Measurements from ENCODE around the gene ZSWIM7. TPM values are rescaled to one million over a fixed set of nuclear protein-coding genes. Genes with fewer than 3 reads are reported as not detected.

The ZSWIM7 gene
- total and polyA plus RNA-seq, 2 of the 4 experiments (the other 2 are of a cell fraction), result 6.8 to 12.1 TPM

- Histone ChIP-seq H2BK15ac (ENCODE audit: low read depth, low read length) (no peak overlapping the region), H4K20me1 (ENCODE audit: insufficient read depth, low read length) (peaks cover 4% of the 10 kb centered on the region; the same call in 1 of the 2 replicates), H3K27ac (ENCODE audit: insufficient read depth, low read length) (no peak overlapping the region), H3K4me3 (ENCODE audit: insufficient read depth, low read depth, low read length) (no peak overlapping the region), H2BK120ac (ENCODE audit: low read depth, low read length) (no peak overlapping the region), H3K9me3 (ENCODE audit: control insufficient read depth, insufficient read depth, low read length) (no peaks in the 10 kb centered on the region), H3K14ac (replicated peaks; ENCODE audit: low read depth, low read length) (no peak overlapping the region), H4K8ac (ENCODE audit: low read depth in 2 of 2, low read length in 2 of 2) (no peak overlapping the region), H3K4me1 (ENCODE audit: control insufficient read depth, insufficient read depth, low read length) (peaks cover 14% of the 10 kb centered on the region), H3K27me3 (ENCODE audit: control insufficient read depth, insufficient read depth, low read length) (no peaks in the 10 kb centered on the region), H3K9ac (ENCODE audit: low read depth, low read length) (no peak overlapping the region), H3K56ac (ENCODE audit: extremely low read depth, insufficient read depth, low read length) (no peak overlapping the region), H2AK9ac (replicated peaks; ENCODE audit: low read depth, low read length, poor library complexity) (no peak overlapping the region), H2AFZ (replicated peaks; ENCODE audit: low read length, poor library complexity) (no peak overlapping the region), H3K18ac (ENCODE audit: low read depth, low read length) (no peak overlapping the region), H2AK5ac (ENCODE audit: low read depth, low read length) (no peak overlapping the region), H2BK5ac (ENCODE audit: low read depth, low read length, poor library complexity, severe bottlenecking) (no peak overlapping the region), H3K79me1 (ENCODE audit: low read depth in 1 of 2, low read length in 2 of 2) (peaks cover 15 to 35% of the 10 kb centered on the region in 2 experiments; a peak in 3 of 4 replicates), H3K4ac (ENCODE audit: low read depth, low read length) (no peak overlapping the region), H3K9me1 (ENCODE audit: insufficient read depth, low read length) (peaks cover 11% of the 10 kb centered on the region), H3K36me3 (ENCODE audit: control insufficient read depth, insufficient read depth, low read length) (0 out of 2 replicates have a peak, but pooled peaks cover 2% of the 10 kb centered on the region), H2BK20ac (ENCODE audit: low read depth, low read length) (no peak overlapping the region), H4K5ac (ENCODE audit: low read depth, low read length) (no peak overlapping the region), H4K91ac (ENCODE audit: insufficient read depth, low read depth, low read length) (no peak overlapping the region), H3K4me2 (ENCODE audit: low read depth, low read length) (no peak overlapping the region), H3K23ac (ENCODE audit: low read depth, low read length) (no peak overlapping the region)
- intact Hi-C loops (cut with micrococcal nuclease) (no loop called here), in situ Hi-C loops (cut with MboI; ENCODE audit: low sequenced_read_pairs) (loop anchor here (25.0 kb wide), 1 partner anchor 692 kb away; the partner anchor contains the start of gene PMP22), dilution Hi-C loops (cut with HindIII; ENCODE audit: low sequenced_read_pairs, unreplicated experiment) (no loop called here)
- CTCF ChIA-PET, result no interaction called here
- TF ChIP-seq BHLHE40 (IDR thresholded peaks at IDR 0.05; ENCODE audit: low read depth, low read length), result peak; percentile 60; the same call in 1 of the 2 replicates
- no peak for TF ChIP-seq RCOR1 (IDR thresholded peaks at IDR 0.05; ENCODE audit: insufficient replicate concordance, low read length)
- no peak for TF ChIP-seq MAFK (IDR thresholded peaks at IDR 0.05; ENCODE audit: low read depth, low read length)
- 0 out of 2 replicates have a peak, but pooled peaks have one; percentile 9 for TF ChIP-seq CTCF (conservative IDR thresholded peaks at IDR 0.05; ENCODE audit: low read depth, low read length)
- no peak for TF ChIP-seq CEBPB (IDR thresholded peaks at IDR 0.05; ENCODE audit: low read depth, low read length)
- DNase-seq (peak; percentile 90), ATAC-seq (ENCODE audit: low read depth) (peak; percentile 38)
- BruUV-seq (replicated peaks), result no TSS peak
- POLR2A ChIA-PET (ENCODE audit: unreplicated experiment), result no interaction called here
- no CpG with 5 or more reads among the region's 5 CpGs for WGBS, 2 experiments (ENCODE audit: extremely low coverage in 2 of 2, insufficient read length in 1 of 2)
These were observed 45.3 kb downstream of the ZSWIM7 start for GRCh38 chr17:15954222-15954621.

Measured in IMR-90 (cell line).